ENCODE results near the gene SLC27A2.
A peak's percentile ranks its signal among the peaks of the same experiment; 100 is the strongest.

SLC27A2 gene

DNA sequence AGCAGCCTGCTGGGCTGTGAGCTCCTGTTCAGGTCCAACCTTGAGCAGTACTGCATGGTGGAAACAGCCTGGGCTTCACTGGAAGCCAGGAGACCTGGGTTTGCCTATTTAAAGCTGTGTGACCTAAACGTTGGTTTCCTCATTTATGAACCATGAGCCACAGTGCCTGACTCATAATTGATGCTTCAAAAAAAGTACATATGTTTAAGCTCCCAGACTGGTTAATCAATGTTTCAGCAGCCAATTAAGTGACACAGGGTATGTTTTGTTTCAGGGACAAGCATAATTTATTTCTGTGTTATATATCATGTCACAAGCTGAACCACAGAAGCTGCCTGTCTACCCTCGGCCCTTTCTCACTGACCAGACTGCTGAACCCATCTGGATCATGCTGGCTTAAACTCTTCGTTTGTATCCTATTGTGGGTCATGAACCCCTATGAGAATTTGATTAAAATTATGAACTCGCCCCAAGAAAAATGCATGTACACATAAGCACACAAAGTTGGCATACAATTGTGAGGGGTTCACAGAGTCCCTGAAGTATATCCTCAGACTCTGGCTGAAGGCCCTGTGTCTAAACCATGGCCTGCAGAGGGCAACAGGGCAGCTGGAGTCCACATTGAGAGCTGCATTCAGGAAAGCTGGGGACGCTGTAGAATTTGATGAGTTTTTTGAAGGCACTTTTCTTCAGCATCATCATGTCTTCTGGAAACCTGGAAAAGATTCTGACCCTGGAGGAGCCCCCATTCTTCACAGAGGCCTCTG, 59.9 kb downstream of the SLC27A2 start:
- DNase-seq (ENCODE audit: low spot score), result no peak

DNA sequence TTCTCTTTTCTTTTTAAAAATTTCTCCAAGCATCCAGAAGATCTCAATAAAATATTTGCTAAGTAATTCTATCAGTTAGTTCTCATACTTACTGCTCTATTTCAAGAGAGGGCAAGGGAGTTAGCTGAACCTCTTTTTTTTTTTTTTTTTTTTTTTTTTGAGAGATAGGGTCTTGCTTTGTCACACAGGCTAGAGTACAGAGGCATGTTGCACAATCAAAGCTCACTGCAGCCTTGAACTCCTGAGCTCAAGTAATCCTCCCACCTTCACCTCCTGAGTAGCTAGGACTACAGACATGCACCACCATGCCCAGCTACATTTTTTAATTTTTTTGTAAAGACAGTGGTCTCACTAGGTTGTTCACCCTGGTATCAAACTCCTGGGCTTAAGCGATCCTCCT, 62.2 kb downstream of the SLC27A2 start:
- no peak for DNase-seq (ENCODE audit: low spot score)

- DNase-seq (ENCODE audit: low spot score), result no peak
These were observed 63.1 kb downstream of the SLC27A2 start for GRCh38 chr15:50244959-50245624.

GRCh38 chr15:50246631-50247030, 64.6 kb downstream of the SLC27A2 start:
- no peak for DNase-seq (ENCODE audit: low spot score)

- peak; percentile 54 for DNase-seq (ENCODE audit: low spot score)
These were observed 66.0 kb downstream of the SLC27A2 start for GRCh38 chr15:50247819-50248655.

GRCh38 chr15:50248994-50249582, 67.1 kb downstream of the SLC27A2 start:
- DNase-seq (ENCODE audit: low spot score), result no peak

DNA sequence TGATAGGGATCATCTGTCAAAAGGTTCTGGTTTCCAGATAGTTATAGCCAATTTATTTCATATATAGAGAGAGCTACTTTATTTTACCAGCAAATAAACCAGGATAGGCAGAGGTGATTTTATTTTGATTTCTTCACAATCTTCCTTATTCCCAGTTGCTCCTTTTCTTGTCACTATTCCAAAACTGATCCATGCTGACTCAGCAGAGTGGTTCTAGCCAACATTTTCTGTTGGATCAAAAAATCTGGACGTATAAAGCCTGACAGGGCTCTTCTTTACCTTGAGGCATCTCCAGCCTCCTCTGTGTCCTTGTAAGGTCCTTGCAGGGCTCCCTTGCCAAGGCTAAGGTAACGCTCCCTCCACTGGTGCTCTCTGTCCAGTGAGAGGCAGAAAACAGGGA, 67.7 kb downstream of the SLC27A2 start:
- no peak for DNase-seq (ENCODE audit: low spot score)

DNA sequence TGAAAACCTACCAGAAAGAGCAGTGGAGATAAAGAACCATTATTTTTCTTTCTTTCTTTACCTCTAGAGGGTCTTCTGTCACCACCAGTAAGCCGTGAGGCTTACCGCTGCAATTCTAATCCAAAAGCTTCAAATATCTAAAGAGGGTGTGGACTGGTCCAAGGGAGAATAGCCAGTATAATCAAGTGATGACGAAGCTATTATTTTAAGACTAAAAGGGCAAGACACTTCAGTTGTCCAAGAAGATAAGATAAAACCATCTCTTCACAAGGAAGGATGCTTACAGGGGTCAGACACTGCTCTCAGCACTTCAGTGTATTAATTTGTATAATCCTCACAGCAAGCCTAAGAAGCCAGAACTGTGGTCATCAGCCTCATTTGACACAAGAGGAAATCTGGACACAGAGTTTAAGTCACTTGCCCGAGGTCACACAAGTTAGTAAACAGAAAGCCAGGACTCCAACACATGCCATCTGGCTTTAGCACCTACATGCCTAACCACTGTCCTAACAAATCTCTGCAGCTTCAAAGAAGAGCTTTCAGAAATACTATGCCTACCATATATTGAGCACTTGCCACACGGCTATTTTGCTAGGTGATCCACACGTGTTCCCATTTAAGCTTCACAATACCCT, 68.9 kb downstream of the SLC27A2 start:
- DNase-seq (ENCODE audit: low spot score), result no peak

DNA sequence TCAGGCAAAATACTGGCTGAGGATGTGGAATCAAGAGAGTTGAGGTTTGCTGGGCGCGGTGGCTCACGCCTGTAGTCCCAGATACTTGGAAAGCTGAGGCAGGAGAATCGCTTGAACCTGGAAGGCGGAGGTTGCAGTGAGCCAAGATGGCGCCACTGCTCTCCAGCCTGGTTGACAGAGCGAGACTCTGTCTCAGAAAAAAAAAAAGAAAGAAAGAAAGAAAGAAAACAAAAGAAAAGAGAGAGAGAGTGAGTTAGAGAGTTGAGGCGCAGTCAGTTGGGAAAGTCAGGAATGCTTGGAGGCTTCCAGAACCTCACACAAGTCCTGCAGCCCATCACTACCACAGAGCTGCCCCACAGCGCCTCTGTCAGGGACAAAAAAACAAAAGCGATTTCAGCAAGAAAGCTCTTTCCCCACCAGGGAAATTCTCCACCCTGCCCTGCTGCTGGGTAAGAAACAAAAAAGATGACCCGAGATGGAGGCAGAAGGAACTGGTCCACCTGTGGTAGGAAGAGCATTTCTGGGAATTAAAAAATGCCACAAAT, 69.7 kb downstream of the SLC27A2 start:
- DNase-seq (ENCODE audit: low spot score), result no peak

- no peak for DNase-seq (ENCODE audit: low spot score)
These were observed 70.6 kb downstream of the SLC27A2 start for GRCh38 chr15:50252556-50252955.

DNA sequence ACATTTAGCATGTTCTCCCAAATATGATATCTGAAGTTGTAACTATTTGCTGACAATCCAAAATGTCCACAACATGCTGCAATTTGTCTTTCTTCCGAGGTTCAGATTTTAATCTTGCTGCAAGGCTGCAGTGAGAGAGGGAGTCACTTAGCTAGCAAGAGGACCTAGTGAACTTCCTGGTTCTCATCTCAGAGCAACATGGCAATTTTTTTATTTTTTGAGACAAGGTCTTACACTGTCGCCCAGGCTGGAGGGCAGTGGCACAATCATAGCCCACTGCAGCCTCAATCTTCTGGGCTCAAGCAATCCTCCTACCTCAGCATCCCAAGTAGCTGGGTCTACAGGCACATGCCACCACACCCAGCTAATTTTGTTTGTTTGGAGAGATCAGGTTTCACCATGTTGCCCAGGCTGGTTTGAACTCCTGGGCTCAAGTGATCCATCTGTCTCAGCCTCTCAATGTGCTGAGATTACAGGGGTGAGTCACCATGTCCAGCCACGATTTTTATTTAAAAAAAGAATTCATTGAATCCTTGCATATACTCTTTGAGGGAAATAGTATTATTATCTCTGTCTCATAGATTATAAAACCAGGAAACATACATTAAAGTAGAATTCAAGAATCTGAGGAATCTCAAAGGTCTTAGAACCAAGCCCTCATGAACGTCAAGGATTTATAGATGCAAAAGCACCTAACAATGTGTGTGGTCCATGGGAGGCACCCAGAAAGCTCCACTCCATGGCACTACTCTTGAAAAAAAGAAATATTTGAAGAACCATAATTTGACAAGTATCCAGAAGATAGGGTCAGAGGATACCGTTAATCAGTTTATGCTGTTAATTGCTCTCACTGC, 74.4 kb downstream of the SLC27A2 start:
- no peak for DNase-seq (ENCODE audit: low spot score)

DNA sequence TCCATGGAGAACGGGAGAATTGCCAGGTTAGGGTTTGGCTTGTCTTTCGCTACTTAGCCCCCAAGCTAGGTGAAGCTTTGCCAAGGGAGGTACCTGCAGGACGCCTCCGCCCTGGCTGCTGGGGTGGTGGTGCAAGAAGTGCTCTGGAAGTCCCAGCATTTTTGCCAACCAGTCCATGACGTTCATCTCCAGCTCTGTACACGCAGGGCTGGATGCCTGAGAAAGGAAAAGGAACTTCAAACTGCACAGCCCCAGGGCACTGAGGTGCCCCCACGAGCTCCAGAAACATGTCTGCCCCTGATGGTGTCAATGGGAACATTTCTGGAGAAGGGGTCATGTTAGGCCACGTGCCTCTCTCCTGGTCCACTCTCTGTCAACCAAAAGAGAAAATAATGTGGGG, 75.3 kb downstream of the SLC27A2 start:
- no peak for DNase-seq (ENCODE audit: low spot score)

DNA sequence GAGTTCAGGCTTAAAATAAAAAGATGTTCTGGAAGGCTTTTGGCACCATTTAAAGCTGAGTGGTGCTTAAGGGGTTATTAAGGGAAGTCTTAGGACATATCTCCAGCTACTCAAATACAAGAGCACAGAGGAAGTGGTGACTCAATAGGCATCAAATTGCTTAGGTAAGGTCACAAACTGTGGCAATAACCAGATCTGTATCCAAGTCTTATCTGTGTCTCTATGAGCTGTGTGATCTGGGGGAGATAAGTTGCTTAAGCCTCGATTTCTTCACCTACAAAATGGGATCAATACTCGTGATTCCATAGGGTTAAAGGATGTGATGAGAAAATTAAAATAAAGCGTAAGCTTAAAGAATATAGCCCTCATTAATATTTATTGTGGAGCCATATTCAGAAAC, 75.9 kb downstream of the SLC27A2 start:
- no peak for DNase-seq (ENCODE audit: low spot score)

DNA sequence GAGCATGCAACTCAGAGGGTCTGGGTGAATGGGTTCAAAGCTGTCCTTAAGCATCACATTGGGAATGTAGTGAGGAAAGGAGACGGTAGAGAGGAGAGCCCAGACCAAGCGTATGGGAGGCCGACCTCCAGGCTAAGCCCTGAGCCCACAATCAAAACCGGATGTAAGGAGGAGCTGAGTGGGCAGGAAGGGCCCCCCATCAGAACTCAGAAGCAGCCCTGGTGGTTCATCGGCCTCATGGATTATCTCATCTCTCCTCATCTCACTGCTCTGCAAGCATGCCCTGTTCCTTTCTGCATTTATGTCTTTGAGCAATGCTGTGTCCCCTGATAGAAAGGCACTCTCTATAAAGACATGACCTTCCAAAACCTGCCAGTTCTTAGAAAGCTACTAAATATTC, 77.3 kb downstream of the SLC27A2 start:
- no peak for DNase-seq (ENCODE audit: low spot score)

DNA sequence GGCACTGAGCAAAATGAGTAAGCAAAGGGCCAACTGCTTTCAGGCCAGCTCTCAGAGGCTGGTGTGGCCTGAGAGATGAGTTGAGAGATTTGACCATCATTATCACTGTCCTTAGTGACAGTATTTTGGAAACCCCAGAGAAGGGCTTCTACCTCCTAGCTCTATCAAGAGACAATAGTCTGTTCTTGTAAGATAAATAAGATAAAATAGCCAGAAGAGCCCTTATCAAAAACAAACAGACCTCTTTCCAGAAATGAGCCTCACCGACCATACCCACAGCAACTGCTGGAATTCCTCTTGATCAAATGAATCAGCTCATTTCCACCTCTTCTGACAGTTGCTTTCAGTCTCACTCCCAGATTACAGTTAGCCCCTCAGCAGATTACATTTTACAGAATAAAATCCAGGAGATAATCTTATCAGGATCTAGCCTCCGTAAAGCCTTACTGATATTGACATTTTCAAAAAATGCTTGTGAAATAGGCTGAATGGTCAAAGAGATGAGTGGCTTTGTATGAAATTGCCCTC, 79.0 kb downstream of the SLC27A2 start:
- no peak for DNase-seq (ENCODE audit: low spot score)

DNA sequence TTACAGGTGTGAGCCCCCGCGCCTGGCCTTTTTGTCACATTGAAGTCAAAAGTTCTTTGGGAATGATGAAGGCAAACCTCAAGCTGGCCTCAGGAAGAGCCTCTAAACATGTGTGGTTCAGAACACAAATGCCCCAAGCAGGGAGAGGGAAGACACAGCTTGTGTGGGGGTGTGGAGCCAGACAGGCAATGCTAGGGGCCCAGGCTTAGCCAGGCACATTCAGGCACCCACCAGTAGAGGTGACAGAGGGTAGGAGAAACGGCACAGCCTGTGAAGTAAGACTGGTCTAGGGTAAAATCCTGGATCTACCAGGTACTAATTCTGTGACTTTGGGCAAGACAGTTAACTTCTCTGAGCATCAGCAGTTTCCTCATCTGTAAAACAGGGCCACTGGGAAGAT, 80.0 kb downstream of the SLC27A2 start:
- DNase-seq (ENCODE audit: low spot score), result no peak

DNA sequence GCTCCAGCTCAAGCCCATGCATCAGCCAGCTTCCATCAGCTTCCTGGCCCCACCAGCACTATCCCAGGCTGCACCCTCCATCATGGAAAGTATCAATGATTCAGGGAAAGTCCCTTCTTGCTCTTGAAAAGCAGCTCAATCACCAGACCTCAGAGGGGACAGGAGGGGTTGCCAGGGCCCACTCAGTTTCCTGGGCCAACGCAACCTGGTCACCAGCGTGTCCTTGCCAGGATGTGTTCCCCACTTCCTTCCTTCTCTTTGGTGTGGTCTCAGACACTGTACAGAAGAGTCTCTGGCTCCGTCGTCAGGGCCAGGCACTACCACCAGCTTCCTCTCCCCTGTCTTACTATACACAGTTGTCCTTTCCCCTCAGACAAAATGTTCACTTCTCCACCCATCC, 80.5 kb downstream of the SLC27A2 start:
- peak; percentile 21 for DNase-seq (ENCODE audit: low spot score)

DNA sequence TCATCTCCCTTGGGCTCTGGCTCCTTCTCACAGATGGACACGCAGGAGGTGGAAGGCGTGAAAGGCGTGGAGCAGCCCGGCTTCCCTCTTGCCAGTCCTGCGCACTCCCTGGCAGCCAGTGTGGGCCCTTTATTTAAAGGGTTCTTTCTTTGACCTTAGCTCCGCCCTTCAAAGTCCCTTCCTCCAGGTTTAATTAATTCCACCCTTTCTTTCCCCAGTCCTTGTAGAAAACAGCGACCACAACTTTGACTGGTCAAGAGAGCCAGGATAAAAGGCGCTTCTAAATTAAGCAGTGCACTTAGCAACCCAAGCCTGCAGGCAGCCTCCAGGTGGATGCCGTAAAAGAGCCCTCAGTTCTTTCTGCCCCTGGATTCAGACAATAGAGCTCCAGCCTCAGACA, 83.6 kb downstream of the SLC27A2 start, which contains the start of gene HDC:
HDC (minus strand) TSS at position 107 of the 400 bp plus-strand sequence; CDS start at position 4, 103 bp downstream.
- DNase-seq (ENCODE audit: low spot score), result no peak

DNA sequence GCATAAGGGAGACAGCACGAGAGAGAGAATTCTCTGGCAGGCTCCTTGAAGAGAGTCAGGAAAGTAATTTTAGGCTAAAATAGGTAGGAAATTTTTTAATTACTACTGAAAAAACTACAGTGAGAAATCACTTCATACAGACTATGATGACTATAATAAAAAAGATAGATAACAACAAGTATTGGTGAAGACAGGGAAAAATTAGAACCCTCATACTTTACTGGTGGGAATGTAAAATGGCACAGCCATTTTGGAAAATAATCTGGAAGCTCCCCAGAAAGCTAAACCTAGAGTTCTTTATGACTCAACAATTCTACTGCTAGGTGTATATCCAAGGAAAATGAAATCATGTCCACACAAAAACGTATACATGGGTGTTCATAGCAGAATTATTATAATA, 85.6 kb downstream of the SLC27A2 start:
- DNase-seq (ENCODE audit: low spot score), result no peak

GRCh38 chr15:50275091-50275490, 93.1 kb downstream of the SLC27A2 start:
- DNase-seq (ENCODE audit: low spot score), result no peak

Measured in CD4-positive, alpha-beta T cell treated with Interleukin-15 for 4 hours (primary cell).